Osteocyte (in vitro differentiated cells): ENCODE results near the gene ALK. TPM values are rescaled to one million over a fixed set of nuclear protein-coding genes. Genes with fewer than 3 reads are reported as not detected.

Source experiments
- DNase-seq: peaks from one replicate; pipeline ENCODE4 v3.0.0; 2021; ENCODE audit warnings: mixed read lengths; ENCODE audit not compliant: unreplicated experiment; ENCODE audit errors: extremely low spot score
- H3K27ac Mint-ChIP-seq: one replicate; pipeline ENCODE4 v1.8.0; 2021; ENCODE audit warnings: mild to moderate bottlenecking, mixed read lengths; ENCODE audit not compliant: unreplicated experiment
- H3K27me3 Mint-ChIP-seq: one replicate; pipeline ENCODE4 v1.8.0; 2021; ENCODE audit warnings: mixed read lengths; ENCODE audit not compliant: unreplicated experiment
- H3K36me3 Mint-ChIP-seq: one replicate; pipeline ENCODE4 v1.8.0; 2021; ENCODE audit warnings: mixed read lengths; ENCODE audit not compliant: unreplicated experiment
- H3K4me1 Mint-ChIP-seq: one replicate; pipeline ENCODE4 v1.8.0; 2021; ENCODE audit warnings: mixed read lengths; ENCODE audit not compliant: unreplicated experiment
- H3K4me3 Mint-ChIP-seq: one replicate; pipeline ENCODE4 v1.8.0; 2021; ENCODE audit warnings: mild to moderate bottlenecking, moderate library complexity, mixed read lengths; ENCODE audit not compliant: unreplicated experiment
- H3K9me3 Mint-ChIP-seq: one replicate; pipeline ENCODE4 v1.8.0; 2021; ENCODE audit warnings: mixed read lengths; ENCODE audit not compliant: unreplicated experiment
- CTCF ChIP-seq: fragments of 200-600 bp; sonication (generic); IDR thresholded peaks from 2 replicates; pipeline ENCODE4 v1.5.0; 2021; ENCODE audit warnings: antibody characterized with exemption, mild to moderate bottlenecking, moderate library complexity
- total RNA-seq: library from RNA; stranded (reverse); gene quantifications from 2 replicates; pipeline ENCODE4 v1.2.1, GENCODE V29; 2021

Gene ALK
- total RNA-seq, 1 donor from 2014 or later: not detected

DNA sequence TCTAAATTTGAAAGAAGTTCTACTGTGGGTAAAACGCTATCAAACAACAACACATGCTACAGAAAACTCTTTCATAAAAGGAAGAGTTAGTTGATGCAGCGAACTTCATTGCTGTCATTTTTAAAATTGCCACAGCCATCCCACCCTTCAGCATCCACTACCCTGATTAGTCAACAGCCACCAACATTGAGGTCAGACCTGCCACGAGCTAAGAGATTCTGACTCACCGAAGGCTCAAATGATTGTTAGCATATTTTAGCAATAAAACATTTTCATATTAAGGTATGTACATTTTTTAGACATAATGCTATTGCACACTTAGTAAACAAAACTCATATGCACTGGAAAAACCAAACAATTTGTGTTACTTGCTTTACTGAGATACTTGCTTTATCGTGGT is 459.1 kb downstream of the ALK start:
- Mint-ChIP-seq H3K36me3 (no peaks in the 10 kb centered on the region), H3K9me3 (no peaks in the 10 kb centered on the region)

DNA sequence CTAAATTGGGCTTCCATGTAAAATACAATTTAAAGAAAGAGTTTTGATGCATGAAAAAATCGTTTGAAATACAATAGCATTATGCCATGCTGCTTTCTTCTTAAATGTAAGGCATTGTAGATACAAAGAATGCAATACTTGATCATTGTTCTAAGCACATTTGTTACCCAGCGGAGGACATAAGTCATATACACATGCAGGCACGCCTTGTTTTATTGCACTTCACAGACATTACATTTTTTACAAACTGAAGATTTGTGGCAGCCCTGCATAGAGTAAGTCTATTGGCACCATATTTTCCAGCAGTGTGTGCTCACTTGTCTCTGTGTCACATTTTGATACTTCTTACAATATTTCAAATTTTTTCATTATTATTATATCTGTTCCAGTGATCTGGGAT is 461.2 kb downstream of the ALK start:
- H3K9me3 Mint-ChIP-seq: no peaks in the 10 kb centered on the region
- H3K4me3 Mint-ChIP-seq: no peak overlapping the region
- no peak for TF ChIP-seq CTCF
- no peak for DNase-seq
- H3K27me3 Mint-ChIP-seq: no peaks in the 10 kb centered on the region
- peaks cover 52% of the 10 kb centered on the region for H3K4me1 Mint-ChIP-seq
- no peak overlapping the region for H3K27ac Mint-ChIP-seq
- H3K36me3 Mint-ChIP-seq: no peaks in the 10 kb centered on the region

More for the DNA sequence above, 459.1 kb downstream of the ALK start:
- no peaks in the 10 kb centered on the region for H3K27me3 Mint-ChIP-seq
- no peak overlapping the region for H3K27ac Mint-ChIP-seq
- DNase-seq: no peak
- H3K4me1 Mint-ChIP-seq: peaks cover 38% of the 10 kb centered on the region
- no peak for TF ChIP-seq CTCF
- H3K4me3 Mint-ChIP-seq: no peak overlapping the region

GRCh38 chr2:29459445-29460179 is 461.8 kb downstream of the ALK start:
- H3K4me1 Mint-ChIP-seq: peaks cover 57% of the 10 kb centered on the region
- DNase-seq: no peak
- H3K27ac Mint-ChIP-seq: no peak overlapping the region
- no peaks in the 10 kb centered on the region for H3K36me3 Mint-ChIP-seq
- no peaks in the 10 kb centered on the region for H3K27me3 Mint-ChIP-seq
- H3K9me3 Mint-ChIP-seq: no peaks in the 10 kb centered on the region
- H3K4me3 Mint-ChIP-seq: no peak overlapping the region
- no peak for TF ChIP-seq CTCF

DNA sequence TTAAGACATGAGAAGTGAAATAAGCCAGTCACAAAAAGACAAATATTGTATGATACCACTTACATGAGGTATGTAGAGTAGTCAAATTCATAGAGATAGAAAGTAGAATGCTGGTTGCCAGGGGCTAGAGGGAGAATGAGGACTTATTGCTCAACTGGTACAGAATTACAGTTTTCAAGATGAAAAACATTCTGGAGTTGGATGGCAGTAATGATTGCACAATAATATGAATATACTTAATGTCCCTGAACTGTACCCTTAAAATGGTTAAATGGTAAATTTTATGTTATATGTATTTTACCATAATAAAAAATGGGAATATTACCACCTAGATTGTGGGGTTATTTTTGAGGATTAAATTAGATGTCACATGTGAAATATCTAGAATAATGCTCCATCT is 465.0 kb downstream of the ALK start:
- Mint-ChIP-seq H3K4me1 (peaks cover 35% of the 10 kb centered on the region), H3K4me3 (no peak overlapping the region), H3K27ac (no peak overlapping the region), H3K36me3 (no peaks in the 10 kb centered on the region), H3K27me3 (no peaks in the 10 kb centered on the region), H3K9me3 (no peaks in the 10 kb centered on the region)
- no peak for DNase-seq
- TF ChIP-seq CTCF: no peak

DNA sequence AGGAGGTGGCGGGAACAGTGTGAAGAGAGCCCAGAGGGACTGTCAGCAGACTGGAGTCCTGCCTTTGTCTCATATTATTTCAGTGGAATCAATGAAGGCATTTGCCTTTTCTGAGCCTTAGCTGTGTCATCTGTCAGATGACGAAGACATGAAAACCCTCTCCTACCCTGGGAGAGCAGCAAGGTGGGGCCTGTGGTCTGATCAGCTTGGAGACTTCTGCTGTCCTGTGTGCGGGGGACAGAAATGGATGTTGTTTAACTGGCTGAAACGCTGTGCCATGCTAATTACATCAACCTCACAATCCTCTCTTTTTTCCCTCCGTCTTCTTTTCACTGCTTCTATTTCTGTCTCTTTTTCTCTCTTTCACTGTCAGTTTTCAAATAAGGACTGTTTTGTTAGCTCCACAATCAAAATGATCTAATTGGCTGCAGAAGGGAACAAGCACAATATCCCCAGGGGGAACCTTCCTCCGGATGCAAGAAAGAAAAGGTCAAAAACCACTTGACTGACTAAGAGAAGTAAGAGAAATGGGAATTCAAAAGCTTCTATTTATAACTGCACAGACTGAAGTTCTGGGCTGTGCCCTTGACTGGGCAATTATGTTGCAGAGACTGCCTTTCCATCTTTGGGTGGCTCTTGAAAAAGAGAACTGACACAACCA is 466.1 kb downstream of the ALK start:
- Mint-ChIP-seq H3K36me3 (no peaks in the 10 kb centered on the region), H3K27me3 (no peaks in the 10 kb centered on the region), H3K27ac (peak overlapping the region; percentile 16), H3K4me1 (peaks cover 32% of the 10 kb centered on the region), H3K4me3 (peak overlapping the region; percentile 36), H3K9me3 (no peaks in the 10 kb centered on the region)
- TF ChIP-seq CTCF: no peak
- DNase-seq: no peak
